Gastrocnemius medialis (tissue), 4 donors: ENCODE measurements around the gene NSUN4. TPM values are rescaled to one million over a fixed set of nuclear protein-coding genes. Genes with fewer than 3 reads are reported as not detected.

Experiments used
- ATAC-seq, 2 donors: fragments of 150-250 bp; one replicate each; pipeline ENCODE4 v1.9.1; 2016
- DNase-seq, 2 donors: peaks; one replicate each; pipeline ENCODE4 v3.0.0-alpha.2; 2019
- H3K27ac ChIP-seq, 4 donors: fragments of 200-600 bp; sonication (generic); 1 replicate in 1 of 4; 2 replicates in 3 of 4; pipeline ENCODE4 v1.5.1; 2016 to 2018; ENCODE audit warnings: mild to moderate bottlenecking in 2 of 4, moderate library complexity in 1 of 4
- H3K27me3 ChIP-seq, 3 donors: fragments of 200-600 bp; sonication (generic) in 2 of 3; 1 replicate in 1 of 3; 2 replicates in 2 of 3; pipeline versions ENCODE4 v1.5.1 to v1.6.0; 2016 to 2019; ENCODE audit warnings: mild to moderate bottlenecking in 1 of 3, moderate library complexity in 1 of 3
- H3K36me3 ChIP-seq, 2 donors: fragments of 200-600 bp; sonication (generic) in 1 of 2; one replicate each; pipeline ENCODE4 v1.5.1; 2017 to 2018
- H3K4me1 ChIP-seq, 2 donors: fragments of 200-600 bp; sonication (generic) in 1 of 2; one replicate each; pipeline ENCODE4 v1.5.1; 2016 to 2017; ENCODE audit warnings: mild to moderate bottlenecking in 2 of 2
- H3K4me3 ChIP-seq, 4 donors: fragments of 200-600 bp; sonication (generic) in 3 of 4; 1 replicate in 1 of 4; 2 replicates in 3 of 4; pipeline ENCODE4 v1.5.1; 2016 to 2019; ENCODE audit warnings: mild to moderate bottlenecking in 2 of 4
- H3K9me3 ChIP-seq, 3 donors: fragments of 200-600 bp; sonication (generic) in 2 of 3; 1 replicate in 1 of 3; 2 replicates in 2 of 3; pipeline ENCODE4 v1.5.1; 2016 to 2019
- POLR2A ChIP-seq, 2 donors: fragments of 450-650 bp; IDR thresholded peaks; one replicate each; pipeline ENCODE4 v1.6.1; 2017; ENCODE audit warnings: antibody characterized with exemption in 2 of 2, mild to moderate bottlenecking in 2 of 2, moderate library complexity in 2 of 2
- in situ Hi-C, 4 donors: fragments of 200-750 bp; cut with MboI; loops; one replicate each; pipeline versions ENCODE4 v1.15.0 to v1.8.0; 2017; ENCODE audit warnings: low sequenced_read_pairs in 4 of 4
- intact Hi-C: fragments of 100-400 bp; cut with DNase I; formaldehyde crosslinking; loops from one replicate; pipeline ENCODE4 v1.15.1; 2023; ENCODE audit warnings: low total_unique reads
- total RNA-seq, 4 donors: library from RNA; depleted of rRNA; stranded (reverse); fragments of >200 nt; gene quantifications; one replicate each; pipeline versions ENCODE4 v1.1.0 to v1.2.3, GENCODE V29; 2016
- TF ChIP-seq, protein P1 (sequence below), 5 experiments: fragments of 450-650 bp in 3 of 5; fragments of 200-600 bp in 2 of 5; sonication (generic) in 2 of 5; IDR thresholded peaks in 4 of 5; conservative IDR thresholded peaks in 1 of 5; 1 replicate in 4 of 5; 2 replicates in 1 of 5; pipeline ENCODE4 v1.5.1; 2016 to 2019; ENCODE audit warnings: antibody characterized with exemption in 5 of 5, mild to moderate bottlenecking in 3 of 5, moderate library complexity in 3 of 5

NSUN4 gene
- total RNA-seq, 4 donors from 2014 or later, result 15.5 to 22.5 (median 20.8) TPM

DNA sequence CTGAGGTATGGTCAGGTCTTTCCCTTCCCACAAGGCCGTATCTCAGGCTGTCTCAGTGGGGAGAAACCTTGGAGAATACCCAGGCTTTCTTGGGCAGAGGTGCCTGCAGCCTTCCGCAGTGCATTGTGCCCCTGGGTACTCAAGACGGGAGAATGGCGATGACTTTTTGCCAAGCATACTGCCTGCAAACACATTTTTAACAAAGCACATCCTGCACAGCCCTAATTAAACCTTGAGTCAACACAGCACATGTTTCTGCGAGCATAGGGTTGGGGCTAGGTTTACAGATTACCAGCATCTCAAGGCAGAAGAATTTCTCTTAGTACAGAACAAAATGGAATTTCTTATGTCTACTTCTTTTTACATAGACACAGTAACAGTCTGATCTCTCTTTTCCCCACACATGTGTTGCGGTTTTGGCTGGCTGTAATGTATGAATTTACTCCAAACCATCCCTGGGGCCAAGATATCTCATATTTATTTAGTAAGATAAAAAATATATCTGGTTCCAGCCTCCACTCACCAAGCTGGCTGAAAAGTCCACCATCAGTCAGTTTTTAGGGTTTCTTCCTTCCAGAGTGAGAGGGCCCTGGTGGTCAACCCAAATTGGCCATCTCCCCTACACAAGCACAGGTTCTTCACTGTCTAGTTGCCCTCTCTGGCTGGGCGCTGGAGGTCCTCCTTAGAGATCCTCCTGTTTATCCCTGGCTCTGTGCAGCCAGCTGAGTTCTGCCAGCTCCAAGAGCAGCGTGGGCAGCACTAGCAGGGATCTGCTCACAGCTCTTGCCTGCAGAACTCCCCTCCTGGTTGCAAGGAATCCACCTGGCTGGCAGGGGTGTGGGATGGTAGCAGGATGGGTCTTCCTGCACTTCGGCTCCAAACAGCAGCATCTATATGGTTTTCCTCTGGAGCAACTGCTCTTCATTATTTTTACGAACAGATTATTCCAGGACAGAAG is 56.1 kb downstream of the NSUN4 start:
- ATAC-seq (no peak), DNase-seq (no peak)
- Histone ChIP-seq H3K36me3 (no peaks in the 10 kb centered on the region), H3K27me3 (no peaks in the 10 kb centered on the region), H3K4me3 (no peak overlapping the region), H3K4me1 (peaks cover 46 to 57% of the 10 kb centered on the region in 2 donors), H3K27ac (peak overlapping the region in 2 of 4 donors; percentile 74 to 75), H3K9me3 (no peaks in the 10 kb centered on the region)
- intact Hi-C loops, result no loop called here
- in situ Hi-C loops, result no loop called here
- no peak for TF ChIP-seq POLR2A (IDR thresholded peaks at IDR 0.05)
- TF ChIP-seq, protein P1, sequence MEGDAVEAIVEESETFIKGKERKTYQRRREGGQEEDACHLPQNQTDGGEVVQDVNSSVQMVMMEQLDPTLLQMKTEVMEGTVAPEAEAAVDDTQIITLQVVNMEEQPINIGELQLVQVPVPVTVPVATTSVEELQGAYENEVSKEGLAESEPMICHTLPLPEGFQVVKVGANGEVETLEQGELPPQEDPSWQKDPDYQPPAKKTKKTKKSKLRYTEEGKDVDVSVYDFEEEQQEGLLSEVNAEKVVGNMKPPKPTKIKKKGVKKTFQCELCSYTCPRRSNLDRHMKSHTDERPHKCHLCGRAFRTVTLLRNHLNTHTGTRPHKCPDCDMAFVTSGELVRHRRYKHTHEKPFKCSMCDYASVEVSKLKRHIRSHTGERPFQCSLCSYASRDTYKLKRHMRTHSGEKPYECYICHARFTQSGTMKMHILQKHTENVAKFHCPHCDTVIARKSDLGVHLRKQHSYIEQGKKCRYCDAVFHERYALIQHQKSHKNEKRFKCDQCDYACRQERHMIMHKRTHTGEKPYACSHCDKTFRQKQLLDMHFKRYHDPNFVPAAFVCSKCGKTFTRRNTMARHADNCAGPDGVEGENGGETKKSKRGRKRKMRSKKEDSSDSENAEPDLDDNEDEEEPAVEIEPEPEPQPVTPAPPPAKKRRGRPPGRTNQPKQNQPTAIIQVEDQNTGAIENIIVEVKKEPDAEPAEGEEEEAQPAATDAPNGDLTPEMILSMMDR (IDR thresholded peaks at IDR 0.05 in 4 of 5, conservative IDR thresholded peaks at IDR 0.05 in 1 of 5), result no peak

DNA sequence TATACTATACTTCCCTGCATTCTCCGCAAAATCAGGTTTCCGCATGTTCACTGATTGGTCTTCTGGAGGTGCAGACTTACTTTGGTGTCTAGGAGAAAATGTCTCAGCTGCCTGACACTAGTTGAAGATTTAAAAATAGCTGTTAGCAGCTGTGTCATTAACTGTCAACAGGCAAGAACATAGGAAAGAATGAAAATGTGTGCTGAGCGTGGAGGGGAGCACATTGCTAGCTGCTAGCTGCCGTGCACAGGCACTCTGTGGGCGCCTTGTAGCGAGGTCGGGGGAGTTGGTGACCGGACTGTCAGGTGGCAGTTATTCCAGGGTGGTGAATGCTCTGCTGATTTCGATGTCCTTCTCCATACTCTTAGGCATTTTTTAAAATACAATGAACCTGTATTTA is 58.7 kb downstream of the NSUN4 start:
- Histone ChIP-seq H3K4me1 (peaks cover 55 to 63% of the 10 kb centered on the region in 2 donors), H3K36me3 (no peaks in the 10 kb centered on the region), H3K27me3 (no peaks in the 10 kb centered on the region), H3K27ac (peak overlapping the region; percentile 60 to 79 (median 62)), H3K9me3 (no peaks in the 10 kb centered on the region), H3K4me3 (peak overlapping the region in 1 of 4 donors; percentile 11)
- DNase-seq, result no peak
- ATAC-seq, result peak in 1 of 2 donors; percentile 38
- in situ Hi-C loops, result no loop called here
- intact Hi-C loops, result no loop called here
- TF ChIP-seq, protein P1 (IDR thresholded peaks at IDR 0.05 in 4 of 5, conservative IDR thresholded peaks at IDR 0.05 in 1 of 5), result no peak
- TF ChIP-seq POLR2A (IDR thresholded peaks at IDR 0.05), result no peak

DNA sequence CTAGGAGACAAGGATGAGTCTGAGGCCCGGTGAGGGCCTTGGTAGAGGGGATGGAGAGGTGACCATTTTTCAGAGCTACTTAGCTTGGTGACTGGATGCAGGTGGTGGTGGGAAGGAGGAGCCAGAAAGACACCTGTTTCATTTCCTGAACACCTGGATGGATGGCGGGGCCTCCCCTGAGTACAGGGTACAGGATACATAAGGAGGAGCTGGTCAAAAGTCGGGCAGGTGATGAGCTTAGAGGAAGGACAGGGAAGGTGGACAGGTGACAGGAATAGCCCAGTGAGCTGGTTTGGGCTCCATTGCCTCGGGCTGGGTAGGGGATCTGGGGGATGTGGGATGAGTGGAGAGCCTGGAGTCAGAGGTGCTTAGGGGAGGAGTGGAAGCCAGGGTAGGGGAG is 59.8 kb downstream of the NSUN4 start:
- intact Hi-C loops (no loop called here), in situ Hi-C loops (loop anchor here in 1 of 4 donors (25.0 kb wide), 1 partner anchor 337 kb away; no protein-coding TSS in a partner anchor)
- no peak overlapping the region for H3K4me3 ChIP-seq

DNA sequence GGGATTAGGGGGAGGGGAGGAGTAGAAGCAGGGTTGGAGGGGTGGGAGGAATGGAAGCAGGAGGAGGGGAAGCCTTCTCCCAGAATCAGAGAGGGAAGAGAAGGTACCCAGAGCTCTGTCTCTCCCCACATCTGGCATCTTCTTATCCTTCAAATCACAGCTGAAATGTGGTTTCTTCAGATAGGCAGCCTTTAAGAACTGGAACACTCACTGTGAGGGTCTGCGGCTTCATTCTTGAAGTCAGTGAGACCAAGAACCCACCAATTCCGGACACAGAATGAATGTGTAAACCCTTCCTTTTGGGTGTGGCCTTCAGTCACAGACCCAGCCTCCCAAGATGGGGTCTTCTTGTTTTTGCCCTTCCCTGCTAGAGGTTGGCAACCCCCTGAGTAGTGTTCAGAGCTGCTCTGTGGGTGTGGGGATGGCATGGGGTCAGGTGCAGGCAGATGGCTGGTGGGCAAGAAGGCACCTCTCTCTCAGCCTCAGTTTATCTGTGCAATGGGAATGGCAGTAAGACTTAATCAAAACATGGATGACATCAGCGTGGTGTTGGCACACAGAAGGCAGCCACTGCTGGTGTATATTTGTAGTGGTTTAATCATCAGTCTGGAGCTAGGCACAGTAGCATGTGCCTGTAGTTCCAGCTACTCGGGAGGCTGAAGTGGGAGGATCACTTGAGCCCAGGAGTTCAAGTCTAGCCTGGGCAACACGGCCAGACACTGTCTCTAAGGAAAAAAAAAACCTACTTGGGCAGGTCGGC is 60.7 kb downstream of the NSUN4 start:
- Histone ChIP-seq H3K4me3 (peak overlapping the region in 2 of 4 donors; percentile 21 to 34), H3K36me3 (peaks cover 0 to 8% of the 10 kb centered on the region in 2 donors), H3K9me3 (no peaks in the 10 kb centered on the region), H3K4me1 (peaks cover 37 to 49% of the 10 kb centered on the region in 2 donors), H3K27me3 (no peaks in the 10 kb centered on the region), H3K27ac (peak overlapping the region; percentile 47 to 80 (median 70))
- DNase-seq (no peak), ATAC-seq (peak; percentile 9 to 38)
- TF ChIP-seq POLR2A (IDR thresholded peaks at IDR 0.05), result no peak
- TF ChIP-seq, protein P1 (IDR thresholded peaks at IDR 0.05 in 4 of 5, conservative IDR thresholded peaks at IDR 0.05 in 1 of 5), result no peak
- in situ Hi-C loops, result loop anchor here in 1 of 4 donors (25.0 kb wide), 1 partner anchor 336 kb away; no protein-coding TSS in a partner anchor
- intact Hi-C loops, result no loop called here

More for the DNA sequence above, 59.8 kb downstream of the NSUN4 start:
- no peaks in the 10 kb centered on the region for H3K9me3 ChIP-seq
- peak overlapping the region in 1 of 4 donors; percentile 79 for H3K27ac ChIP-seq
- peaks cover 0 to 8% of the 10 kb centered on the region in 2 donors for H3K36me3 ChIP-seq
- H3K27me3 ChIP-seq, result no peaks in the 10 kb centered on the region
- DNase-seq, result no peak
- no peak for ATAC-seq
- TF ChIP-seq, protein P1 (IDR thresholded peaks at IDR 0.05 in 4 of 5, conservative IDR thresholded peaks at IDR 0.05 in 1 of 5), result no peak
- TF ChIP-seq POLR2A (IDR thresholded peaks at IDR 0.05), result no peak
- H3K4me1 ChIP-seq, result peaks cover 46 to 54% of the 10 kb centered on the region in 2 donors
